Measurements from ENCODE around the gene KLHL29. TPM values are rescaled to one million over a fixed set of nuclear protein-coding genes. Genes with fewer than 3 reads are reported as not detected.

The KLHL29 gene
- total RNA-seq, 5 donors from 2014 or later (not counting 1 experiment from before 2014, with no cell fraction given) = 1.8 to 6.6 (median 2.5) TPM

DNA sequence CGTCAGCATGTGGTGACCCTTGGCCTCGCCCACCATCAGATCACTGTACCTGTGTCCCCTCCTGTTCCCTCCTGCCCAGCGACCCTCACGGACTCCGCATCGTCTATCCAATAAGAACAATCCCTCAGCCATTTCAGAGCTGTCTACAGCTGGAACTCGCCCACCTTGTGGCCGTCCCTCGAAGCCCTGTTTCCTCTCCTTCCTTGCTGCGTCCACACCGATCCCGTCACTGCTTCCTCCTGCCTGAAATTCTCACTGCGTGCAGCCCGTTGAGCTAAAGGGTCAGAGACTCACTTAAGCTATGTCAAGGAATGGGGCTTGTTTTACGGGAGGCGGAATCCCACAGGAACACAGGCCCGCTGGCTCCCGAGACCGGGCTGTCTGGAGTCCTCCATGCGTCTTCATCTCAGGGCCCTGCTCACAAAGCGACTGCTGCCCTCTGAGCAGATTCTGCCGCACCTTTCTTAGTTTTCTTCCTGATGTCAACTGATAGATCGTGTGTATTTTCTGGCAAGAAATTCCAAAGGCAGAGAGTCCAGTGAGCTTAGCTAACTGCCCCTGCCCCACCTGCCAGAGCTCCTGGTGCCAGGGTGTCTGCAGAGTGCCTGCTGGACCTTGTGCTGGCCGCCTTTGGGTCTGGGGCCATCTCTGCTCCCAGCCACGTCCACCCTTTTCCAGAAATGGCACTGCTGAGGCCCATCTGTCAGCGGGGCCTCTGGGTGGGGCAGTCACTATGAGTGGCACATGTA, 35.3 kb downstream of the KLHL29 start:
- Histone ChIP-seq H3K27me3 (replicated peaks in 1 of 2; ENCODE audit: control insufficient read depth in 2 of 2, extremely low read depth in 1 of 2, insufficient read depth in 2 of 2, low read length in 1 of 2) (peaks cover 0 to 23% of the 10 kb centered on the region in 2 experiments), H3K4me1 (ENCODE audit: control insufficient read depth in 1 of 2, extremely low read depth in 1 of 2, insufficient read depth in 2 of 2, low read length in 2 of 2) (no peaks in the 10 kb centered on the region), H3K4me3 (ENCODE audit: control insufficient read depth in 1 of 2, extremely low read depth in 1 of 2, low read length in 1 of 2) (no peak overlapping the region), H3K36me3 (ENCODE audit: control insufficient read depth in 2 of 2, extremely low read depth in 1 of 2, insufficient read depth in 1 of 2, low read length in 1 of 2) (no peaks in the 10 kb centered on the region), H3K27ac (ENCODE audit: low read length) (no peak overlapping the region), H3K9me3 (no peaks in the 10 kb centered on the region)
- ATAC-seq (replicated peaks in 1 of 4) (no peak), DNase-seq (no peak)
- POLR2A ChIA-PET = no interaction called here
- Mint-ChIP-seq H3K4me3 (no peak overlapping the region), H3K36me3 (no peaks in the 10 kb centered on the region), H3K27ac (no peak overlapping the region), H3K27me3 (no peaks in the 10 kb centered on the region), H3K9me3 (no peaks in the 10 kb centered on the region), H3K4me1 (peaks cover 0 to 5% (median 0%) of the 10 kb centered on the region in 3 donors)
- CTCF ChIA-PET = no interaction called here
- WGBS (ENCODE audit: insufficient coverage) = 83% methylated on average over 21 of the region's 26 CpGs

DNA sequence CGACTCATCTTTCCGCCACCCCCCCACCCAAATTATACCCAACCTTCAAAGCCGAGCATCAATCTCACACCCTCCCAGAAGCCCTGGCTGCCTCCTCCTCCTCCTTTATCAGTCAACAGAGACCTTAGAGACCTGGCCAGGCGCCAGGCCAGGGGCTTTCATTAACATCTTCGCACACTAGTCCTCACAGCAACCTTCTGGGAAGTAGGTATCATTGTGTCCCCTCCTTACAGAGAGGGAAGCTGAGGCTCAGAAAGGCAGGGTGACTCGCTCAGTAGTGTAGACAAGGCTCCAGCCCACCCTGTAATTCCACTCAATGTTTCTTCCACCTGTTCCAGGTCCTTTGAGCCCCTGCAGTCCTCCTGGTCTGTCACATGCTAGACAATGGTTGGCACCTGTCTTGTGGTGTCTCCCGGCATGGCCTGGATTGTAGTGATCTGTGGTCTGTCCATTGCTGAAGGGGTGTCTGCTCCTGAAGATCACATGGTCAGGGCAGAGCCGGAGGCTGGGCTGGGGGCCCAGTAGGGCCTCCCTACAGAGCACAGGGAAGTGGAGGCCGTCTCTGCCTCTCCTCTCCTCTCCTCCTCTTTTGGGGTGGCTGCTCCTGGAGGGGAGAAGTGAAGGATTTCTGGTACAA, 36.0 kb downstream of the KLHL29 start:
- H3K27me3 ChIP-seq (replicated peaks in 1 of 2; ENCODE audit: control insufficient read depth in 2 of 2, extremely low read depth in 1 of 2, insufficient read depth in 2 of 2, low read length in 1 of 2) = peaks cover 0 to 23% of the 10 kb centered on the region in 2 experiments
- H3K4me1 ChIP-seq (ENCODE audit: control insufficient read depth in 1 of 2, extremely low read depth in 1 of 2, insufficient read depth in 2 of 2, low read length in 2 of 2) = no peaks in the 10 kb centered on the region
- no peak overlapping the region for H3K4me3 ChIP-seq (ENCODE audit: control insufficient read depth in 1 of 2, extremely low read depth in 1 of 2, low read length in 1 of 2)
- no peaks in the 10 kb centered on the region for H3K36me3 ChIP-seq (ENCODE audit: control insufficient read depth in 2 of 2, extremely low read depth in 1 of 2, insufficient read depth in 1 of 2, low read length in 1 of 2)
- no peak overlapping the region for H3K27ac ChIP-seq (ENCODE audit: low read length)
- no peak overlapping the region for H3K4me3 Mint-ChIP-seq
- DNase-seq (no peak), ATAC-seq (replicated peaks in 1 of 4) (no peak)
- no peaks in the 10 kb centered on the region for H3K9me3 Mint-ChIP-seq
- no peak overlapping the region for H3K27ac Mint-ChIP-seq
- ChIA-PET POLR2A (no interaction called here), CTCF (no interaction called here)
- 79% methylated on average over 3 of the region's 9 CpGs for WGBS (ENCODE audit: insufficient coverage)
- H3K4me1 Mint-ChIP-seq = peaks cover 0 to 5% (median 0%) of the 10 kb centered on the region in 3 donors
- H3K9me3 ChIP-seq = no peaks in the 10 kb centered on the region
- no peaks in the 10 kb centered on the region for H3K27me3 Mint-ChIP-seq
- no peaks in the 10 kb centered on the region for H3K36me3 Mint-ChIP-seq

DNA sequence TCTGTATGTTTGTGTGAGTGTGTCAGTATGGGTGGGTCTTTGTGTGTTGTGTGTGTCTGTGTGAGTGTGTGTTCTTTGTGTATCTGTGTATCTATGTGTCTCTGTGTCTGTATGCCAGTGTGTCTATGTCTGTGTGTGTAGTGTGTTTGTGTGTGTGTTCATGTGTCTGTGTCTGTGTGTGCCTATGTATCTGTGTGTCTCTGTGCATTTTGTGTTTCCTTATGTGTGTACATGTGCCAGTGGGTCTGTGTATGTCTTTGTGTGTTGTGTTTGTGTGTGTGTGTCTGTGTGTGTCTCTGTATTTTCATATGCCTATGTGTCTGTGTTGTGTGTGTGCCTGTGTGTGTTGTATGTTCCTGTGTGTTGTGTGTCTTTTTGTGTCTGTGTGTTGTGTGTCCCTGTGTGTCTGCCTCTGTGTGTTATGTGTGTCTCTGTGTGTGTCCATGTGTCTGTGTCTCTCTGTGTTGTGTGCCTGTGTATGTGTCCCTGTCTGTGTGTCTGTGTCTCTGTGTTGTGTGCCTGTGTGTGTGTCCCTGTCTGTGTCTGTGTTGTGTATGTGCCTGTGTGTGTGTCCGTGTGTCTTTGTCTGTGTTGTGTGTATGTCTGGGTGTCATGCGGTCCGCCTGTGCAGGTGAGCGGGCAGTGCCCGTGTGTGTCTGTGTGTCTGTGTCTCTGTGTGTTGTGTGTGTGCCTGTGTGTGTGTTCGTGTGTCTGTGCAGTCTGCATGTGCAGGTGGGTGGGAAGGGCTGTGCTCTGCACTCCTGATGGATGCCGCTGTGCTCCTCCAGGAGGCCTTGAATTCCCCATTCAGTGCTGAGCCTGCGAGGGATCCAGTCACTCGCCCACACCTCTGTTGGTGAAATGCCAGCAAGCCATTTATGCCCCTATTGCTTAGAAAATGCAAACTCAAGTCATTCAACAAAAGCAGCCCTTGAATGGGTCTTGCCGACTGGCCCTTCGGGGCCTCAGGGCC, 37.4 kb downstream of the KLHL29 start:
- 82% methylated on average over 10 of the region's 11 CpGs for WGBS (ENCODE audit: insufficient coverage)
- Histone ChIP-seq H3K4me1 (ENCODE audit: control insufficient read depth in 1 of 2, extremely low read depth in 1 of 2, insufficient read depth in 2 of 2, low read length in 2 of 2) (no peaks in the 10 kb centered on the region), H3K4me3 (ENCODE audit: control insufficient read depth in 1 of 2, extremely low read depth in 1 of 2, low read length in 1 of 2) (no peak overlapping the region), H3K27ac (ENCODE audit: low read length) (no peak overlapping the region), H3K27me3 (replicated peaks in 1 of 2; ENCODE audit: control insufficient read depth in 2 of 2, extremely low read depth in 1 of 2, insufficient read depth in 2 of 2, low read length in 1 of 2) (peaks cover 0 to 19% of the 10 kb centered on the region in 2 experiments), H3K36me3 (ENCODE audit: control insufficient read depth in 2 of 2, extremely low read depth in 1 of 2, insufficient read depth in 1 of 2, low read length in 1 of 2) (no peaks in the 10 kb centered on the region), H3K9me3 (no peaks in the 10 kb centered on the region)
- Mint-ChIP-seq H3K27ac (no peak overlapping the region), H3K4me1 (peaks cover 0 to 5% (median 0%) of the 10 kb centered on the region in 3 donors), H3K36me3 (no peaks in the 10 kb centered on the region), H3K4me3 (no peak overlapping the region), H3K9me3 (no peaks in the 10 kb centered on the region), H3K27me3 (no peaks in the 10 kb centered on the region)
- POLR2A ChIA-PET = no interaction called here
- ATAC-seq (replicated peaks in 1 of 4) (no peak), DNase-seq (no peak)
- CTCF ChIA-PET = no interaction called here

DNA sequence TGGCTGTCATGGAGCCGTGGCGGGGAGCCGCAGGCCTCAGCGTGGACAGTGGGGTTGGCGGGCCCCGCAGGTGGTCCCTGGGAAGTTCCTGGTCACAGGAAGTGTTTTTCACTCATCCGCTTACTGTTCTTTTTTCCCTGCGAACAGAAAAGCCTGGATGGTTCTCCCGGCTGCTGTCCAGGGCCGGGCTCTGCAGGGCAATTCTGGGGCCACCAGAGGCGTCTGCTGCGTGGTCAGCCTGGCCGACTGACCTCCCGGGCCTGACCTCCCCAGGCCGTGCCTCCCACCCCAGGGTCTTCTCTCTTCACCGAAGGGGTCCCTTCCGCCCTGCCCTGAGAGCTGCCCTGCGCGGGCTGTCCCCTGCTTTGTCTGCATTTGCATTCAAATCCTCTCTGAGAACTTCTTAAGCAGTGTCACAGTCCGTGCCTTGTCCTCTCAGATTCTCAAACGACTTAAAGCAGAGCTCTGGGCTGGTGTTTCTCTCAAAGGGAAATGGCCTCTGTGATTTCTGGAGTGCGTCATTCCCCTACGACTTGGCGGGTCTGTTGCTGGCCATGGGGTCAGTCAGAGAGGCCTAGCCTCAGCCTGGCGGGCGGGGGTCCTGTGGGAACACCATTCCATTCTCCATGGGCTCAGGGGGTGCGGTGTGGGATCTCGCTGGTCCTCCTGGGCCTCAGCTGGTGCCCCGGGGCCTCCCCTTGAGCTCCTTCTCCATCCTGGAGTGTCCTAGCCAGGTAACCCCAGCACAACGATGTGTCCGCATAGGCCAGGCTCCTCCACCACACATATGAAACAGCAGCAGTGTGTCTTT, 38.3 kb downstream of the KLHL29 start:
- Mint-ChIP-seq H3K27me3 (no peaks in the 10 kb centered on the region), H3K27ac (no peak overlapping the region), H3K9me3 (no peaks in the 10 kb centered on the region), H3K4me1 (peaks cover 0 to 5% (median 0%) of the 10 kb centered on the region in 3 donors), H3K4me3 (no peak overlapping the region), H3K36me3 (no peaks in the 10 kb centered on the region)
- H3K36me3 ChIP-seq (ENCODE audit: control insufficient read depth in 2 of 2, extremely low read depth in 1 of 2, insufficient read depth in 1 of 2, low read length in 1 of 2) = no peaks in the 10 kb centered on the region
- H3K4me3 ChIP-seq (ENCODE audit: control insufficient read depth in 1 of 2, extremely low read depth in 1 of 2, low read length in 1 of 2) = no peak overlapping the region
- no peaks in the 10 kb centered on the region for H3K4me1 ChIP-seq (ENCODE audit: control insufficient read depth in 1 of 2, extremely low read depth in 1 of 2, insufficient read depth in 2 of 2, low read length in 2 of 2)
- ATAC-seq (replicated peaks in 1 of 4) (no peak), DNase-seq (no peak)
- POLR2A ChIA-PET = no interaction called here
- H3K27me3 ChIP-seq (replicated peaks in 1 of 2; ENCODE audit: control insufficient read depth in 2 of 2, extremely low read depth in 1 of 2, insufficient read depth in 2 of 2, low read length in 1 of 2) = peaks cover 0 to 22% of the 10 kb centered on the region in 2 experiments
- CTCF ChIA-PET = no interaction called here
- 90% methylated on average over 31 of the region's 31 CpGs for WGBS (ENCODE audit: insufficient coverage)
- no peak overlapping the region for H3K27ac ChIP-seq (ENCODE audit: low read length)
- no peaks in the 10 kb centered on the region for H3K9me3 ChIP-seq

DNA sequence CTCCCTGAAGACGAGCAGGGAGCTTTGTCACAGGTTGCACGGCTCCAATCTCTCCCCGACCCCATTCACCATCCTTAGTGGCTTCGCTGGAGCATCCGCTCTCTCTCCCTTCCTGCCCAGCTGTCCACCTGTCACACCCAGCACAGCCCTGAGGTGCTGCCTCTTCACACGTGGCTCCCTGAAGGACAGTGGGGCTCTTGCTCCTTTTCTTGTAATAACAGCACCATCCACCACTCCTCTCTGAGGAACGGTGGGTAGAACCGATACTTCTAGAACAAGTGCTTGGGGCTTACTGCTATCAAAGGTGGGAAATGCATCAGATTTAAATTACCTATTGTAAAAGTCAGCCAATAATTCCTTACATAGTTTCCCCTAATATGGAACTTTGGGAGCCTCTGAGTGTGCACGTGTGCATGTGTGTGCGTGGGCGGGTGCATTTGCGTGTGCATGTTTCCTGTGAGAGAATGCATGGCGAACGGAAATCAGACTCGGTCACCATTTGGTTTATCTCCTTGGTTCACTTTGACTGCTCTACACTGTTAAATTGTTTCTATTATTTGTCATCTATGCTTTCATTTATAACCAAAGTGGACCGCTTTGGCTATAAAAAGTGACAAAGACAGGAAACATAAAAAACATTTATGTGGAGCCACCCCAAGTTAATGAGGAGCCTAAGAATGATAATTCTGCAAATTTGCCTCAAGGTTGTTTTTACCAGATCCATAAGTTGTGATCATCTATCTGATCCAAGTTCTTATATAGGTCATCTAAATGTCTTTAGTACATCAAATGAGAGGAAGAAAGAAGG, 39.1 kb downstream of the KLHL29 start:
- 94% methylated on average over 3 of the region's 16 CpGs for WGBS (ENCODE audit: insufficient coverage)
- Histone ChIP-seq H3K4me3 (ENCODE audit: control insufficient read depth in 1 of 2, extremely low read depth in 1 of 2, low read length in 1 of 2) (no peak overlapping the region), H3K4me1 (ENCODE audit: control insufficient read depth in 1 of 2, extremely low read depth in 1 of 2, insufficient read depth in 2 of 2, low read length in 2 of 2) (no peaks in the 10 kb centered on the region), H3K27me3 (replicated peaks in 1 of 2; ENCODE audit: control insufficient read depth in 2 of 2, extremely low read depth in 1 of 2, insufficient read depth in 2 of 2, low read length in 1 of 2) (peaks cover 0 to 22% of the 10 kb centered on the region in 2 experiments), H3K9me3 (no peaks in the 10 kb centered on the region), H3K27ac (ENCODE audit: low read length) (no peak overlapping the region), H3K36me3 (ENCODE audit: control insufficient read depth in 2 of 2, extremely low read depth in 1 of 2, insufficient read depth in 1 of 2, low read length in 1 of 2) (no peaks in the 10 kb centered on the region)
- Mint-ChIP-seq H3K9me3 (no peaks in the 10 kb centered on the region), H3K27ac (no peak overlapping the region), H3K36me3 (no peaks in the 10 kb centered on the region), H3K4me1 (peaks cover 0 to 5% (median 0%) of the 10 kb centered on the region in 3 donors), H3K4me3 (no peak overlapping the region), H3K27me3 (peaks cover 0 to 2% of the 10 kb centered on the region in 2 donors)
- CTCF ChIA-PET = no interaction called here
- POLR2A ChIA-PET = no interaction called here
- ATAC-seq (replicated peaks in 1 of 4) (no peak), DNase-seq (no peak)
